Measurements from ENCODE around the gene BUB1B.

BUB1B gene

GRCh38 chr15:40204100-40204499, 43.2 kb downstream of the BUB1B start:
- no peak for DNase-seq (ENCODE audit: low read depth)
- H3K4me3 ChIP-seq (ENCODE audit: low read length): no peak overlapping the region
- TF ChIP-seq, protein P1, sequence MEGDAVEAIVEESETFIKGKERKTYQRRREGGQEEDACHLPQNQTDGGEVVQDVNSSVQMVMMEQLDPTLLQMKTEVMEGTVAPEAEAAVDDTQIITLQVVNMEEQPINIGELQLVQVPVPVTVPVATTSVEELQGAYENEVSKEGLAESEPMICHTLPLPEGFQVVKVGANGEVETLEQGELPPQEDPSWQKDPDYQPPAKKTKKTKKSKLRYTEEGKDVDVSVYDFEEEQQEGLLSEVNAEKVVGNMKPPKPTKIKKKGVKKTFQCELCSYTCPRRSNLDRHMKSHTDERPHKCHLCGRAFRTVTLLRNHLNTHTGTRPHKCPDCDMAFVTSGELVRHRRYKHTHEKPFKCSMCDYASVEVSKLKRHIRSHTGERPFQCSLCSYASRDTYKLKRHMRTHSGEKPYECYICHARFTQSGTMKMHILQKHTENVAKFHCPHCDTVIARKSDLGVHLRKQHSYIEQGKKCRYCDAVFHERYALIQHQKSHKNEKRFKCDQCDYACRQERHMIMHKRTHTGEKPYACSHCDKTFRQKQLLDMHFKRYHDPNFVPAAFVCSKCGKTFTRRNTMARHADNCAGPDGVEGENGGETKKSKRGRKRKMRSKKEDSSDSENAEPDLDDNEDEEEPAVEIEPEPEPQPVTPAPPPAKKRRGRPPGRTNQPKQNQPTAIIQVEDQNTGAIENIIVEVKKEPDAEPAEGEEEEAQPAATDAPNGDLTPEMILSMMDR (conservative IDR thresholded peaks at IDR 0.05; ENCODE audit: low read depth, low read length): no peak

GRCh38 chr15:40217166-40217824, 56.4 kb downstream of the BUB1B start:
- DNase-seq (ENCODE audit: low read depth): peak; percentile 35
- no peak overlapping the region for H3K4me3 ChIP-seq (ENCODE audit: low read length)
- TF ChIP-seq, protein P1 (conservative IDR thresholded peaks at IDR 0.05; ENCODE audit: low read depth, low read length): peak; percentile 77

GRCh38 chr15:40219801-40220200, 58.9 kb downstream of the BUB1B start:
- no peak for DNase-seq (ENCODE audit: low read depth)
- no peak overlapping the region for H3K4me3 ChIP-seq (ENCODE audit: low read length)
- TF ChIP-seq, protein P1 (conservative IDR thresholded peaks at IDR 0.05; ENCODE audit: low read depth, low read length): no peak

- H3K4me3 ChIP-seq (ENCODE audit: low read length): no peak overlapping the region
- TF ChIP-seq, protein P1 (conservative IDR thresholded peaks at IDR 0.05; ENCODE audit: low read depth, low read length): no peak
- DNase-seq (ENCODE audit: low read depth): no peak
Observed at GRCh38 chr15:40222131-40222530, 61.3 kb downstream of the BUB1B start.

GRCh38 chr15:40226736-40227135, 65.9 kb downstream of the BUB1B start:
- TF ChIP-seq, protein P1 (conservative IDR thresholded peaks at IDR 0.05; ENCODE audit: low read depth, low read length): no peak
- DNase-seq (ENCODE audit: low read depth): no peak
- no peak overlapping the region for H3K4me3 ChIP-seq (ENCODE audit: low read length)

DNA sequence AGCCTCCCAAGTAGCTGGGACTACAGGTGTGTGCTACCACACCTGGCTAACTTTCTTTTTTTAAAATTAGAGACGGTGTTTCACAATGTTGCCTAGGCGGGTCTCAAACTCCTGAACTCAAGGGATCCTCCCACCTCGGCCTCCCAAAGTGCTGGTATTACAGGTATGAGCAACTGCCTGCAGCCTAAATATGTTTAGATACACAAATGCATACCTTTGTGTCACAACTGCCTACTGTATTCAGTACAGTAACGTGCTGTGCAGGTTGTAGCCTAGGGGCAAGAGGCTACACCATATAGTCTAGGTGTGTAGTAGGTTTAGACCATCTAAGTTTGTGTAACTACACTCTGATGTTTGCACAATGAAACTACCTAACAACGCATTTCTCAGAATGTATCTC, 68.4 kb downstream of the BUB1B start:
- TF ChIP-seq, protein P1 (conservative IDR thresholded peaks at IDR 0.05; ENCODE audit: low read depth, low read length): no peak
- no peak for DNase-seq (ENCODE audit: low read depth)
- no peak overlapping the region for H3K4me3 ChIP-seq (ENCODE audit: low read length)

- no peak for DNase-seq (ENCODE audit: low read depth)
- TF ChIP-seq, protein P1 (conservative IDR thresholded peaks at IDR 0.05; ENCODE audit: low read depth, low read length): no peak
- H3K4me3 ChIP-seq (ENCODE audit: low read length): no peak overlapping the region
Observed at GRCh38 chr15:40229956-40230355, 69.1 kb downstream of the BUB1B start.

Measured in retinal pigment epithelial cell (primary cell).